Testis (tissue), 2 donors: Measurements from ENCODE around the gene PTPMT1.

Experiments used
- POLR2A ChIP-seq: fragments of 450-650 bp; IDR thresholded peaks from one replicate; pipeline ENCODE4 v1.6.1; 2017; ENCODE audit warnings: antibody characterized with exemption, mild to moderate bottlenecking, moderate library complexity
- TF ChIP-seq, protein P1 (sequence below), 3 experiments: fragments of 450-650 bp in 2 of 3; fragments of 200-600 bp in 1 of 3; sonication (generic) in 1 of 3; IDR thresholded peaks; one replicate each; pipeline ENCODE4 v1.5.1; 2016 to 2019; ENCODE audit warnings: antibody characterized with exemption in 3 of 3, mild to moderate bottlenecking in 2 of 3, moderate library complexity in 1 of 3

- TF ChIP-seq, protein P1, sequence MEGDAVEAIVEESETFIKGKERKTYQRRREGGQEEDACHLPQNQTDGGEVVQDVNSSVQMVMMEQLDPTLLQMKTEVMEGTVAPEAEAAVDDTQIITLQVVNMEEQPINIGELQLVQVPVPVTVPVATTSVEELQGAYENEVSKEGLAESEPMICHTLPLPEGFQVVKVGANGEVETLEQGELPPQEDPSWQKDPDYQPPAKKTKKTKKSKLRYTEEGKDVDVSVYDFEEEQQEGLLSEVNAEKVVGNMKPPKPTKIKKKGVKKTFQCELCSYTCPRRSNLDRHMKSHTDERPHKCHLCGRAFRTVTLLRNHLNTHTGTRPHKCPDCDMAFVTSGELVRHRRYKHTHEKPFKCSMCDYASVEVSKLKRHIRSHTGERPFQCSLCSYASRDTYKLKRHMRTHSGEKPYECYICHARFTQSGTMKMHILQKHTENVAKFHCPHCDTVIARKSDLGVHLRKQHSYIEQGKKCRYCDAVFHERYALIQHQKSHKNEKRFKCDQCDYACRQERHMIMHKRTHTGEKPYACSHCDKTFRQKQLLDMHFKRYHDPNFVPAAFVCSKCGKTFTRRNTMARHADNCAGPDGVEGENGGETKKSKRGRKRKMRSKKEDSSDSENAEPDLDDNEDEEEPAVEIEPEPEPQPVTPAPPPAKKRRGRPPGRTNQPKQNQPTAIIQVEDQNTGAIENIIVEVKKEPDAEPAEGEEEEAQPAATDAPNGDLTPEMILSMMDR (IDR thresholded peaks at IDR 0.05): no peak
- TF ChIP-seq POLR2A: no peak
These were observed 41.3 kb downstream of the PTPMT1 start for GRCh38 chr11:47606731-47607130.
